Thyroid gland (tissue), 4 donors: Measurements from ENCODE around the gene ACIN1.

Source experiments
- POLR2A ChIP-seq, 2 donors: fragments of 450-650 bp; IDR thresholded peaks; one replicate each; pipeline ENCODE4 v1.6.1; 2017; ENCODE audit warnings: antibody characterized with exemption in 2 of 2, mild to moderate bottlenecking in 2 of 2, moderate library complexity in 1 of 2
- TF ChIP-seq, protein P1 (sequence below), 6 experiments: fragments of 200-600 bp in 3 of 6; fragments of 450-650 bp in 3 of 6; sonication (generic) in 3 of 6; IDR thresholded peaks; one replicate each; pipeline ENCODE4 v1.5.1; 2016 to 2019; ENCODE audit warnings: antibody characterized with exemption in 6 of 6, mild to moderate bottlenecking in 2 of 6, inconsistent platforms in 1 of 6, moderate library complexity in 1 of 6

DNA sequence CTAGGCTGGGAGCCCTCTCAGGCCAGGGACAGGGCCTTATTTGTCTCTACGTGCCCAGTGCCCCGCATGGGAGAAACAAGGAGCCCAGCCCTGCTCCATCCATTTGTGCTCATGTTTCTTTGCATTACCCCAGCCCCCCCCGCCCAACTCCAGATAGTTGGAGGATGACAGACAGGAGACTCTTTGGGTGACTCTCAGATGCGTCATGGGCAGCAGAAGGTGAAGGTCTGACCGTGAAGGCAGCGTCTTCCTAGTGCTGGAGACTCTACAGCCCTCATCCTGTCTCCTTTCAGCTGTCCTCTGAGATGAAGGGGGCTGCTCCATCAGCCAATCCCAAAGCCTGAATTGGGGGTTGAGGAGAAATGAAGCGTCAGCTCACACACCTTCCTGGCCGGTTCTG is 53.2 kb downstream of the ACIN1 start:
- TF ChIP-seq, protein P1, sequence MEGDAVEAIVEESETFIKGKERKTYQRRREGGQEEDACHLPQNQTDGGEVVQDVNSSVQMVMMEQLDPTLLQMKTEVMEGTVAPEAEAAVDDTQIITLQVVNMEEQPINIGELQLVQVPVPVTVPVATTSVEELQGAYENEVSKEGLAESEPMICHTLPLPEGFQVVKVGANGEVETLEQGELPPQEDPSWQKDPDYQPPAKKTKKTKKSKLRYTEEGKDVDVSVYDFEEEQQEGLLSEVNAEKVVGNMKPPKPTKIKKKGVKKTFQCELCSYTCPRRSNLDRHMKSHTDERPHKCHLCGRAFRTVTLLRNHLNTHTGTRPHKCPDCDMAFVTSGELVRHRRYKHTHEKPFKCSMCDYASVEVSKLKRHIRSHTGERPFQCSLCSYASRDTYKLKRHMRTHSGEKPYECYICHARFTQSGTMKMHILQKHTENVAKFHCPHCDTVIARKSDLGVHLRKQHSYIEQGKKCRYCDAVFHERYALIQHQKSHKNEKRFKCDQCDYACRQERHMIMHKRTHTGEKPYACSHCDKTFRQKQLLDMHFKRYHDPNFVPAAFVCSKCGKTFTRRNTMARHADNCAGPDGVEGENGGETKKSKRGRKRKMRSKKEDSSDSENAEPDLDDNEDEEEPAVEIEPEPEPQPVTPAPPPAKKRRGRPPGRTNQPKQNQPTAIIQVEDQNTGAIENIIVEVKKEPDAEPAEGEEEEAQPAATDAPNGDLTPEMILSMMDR (IDR thresholded peaks at IDR 0.05), result no peak
- TF ChIP-seq POLR2A (IDR thresholded peaks at IDR 0.05), result no peak
